Hematopoietic multipotent progenitor cell treated with erythropoietin and hydrocortisone succinate and interleukin-3 and kit ligand, for 4 days (in vitro differentiated cells): ENCODE results near the gene CCDC50.

Experiments used
- DNase-seq: peaks from one replicate; pipeline ENCODE4 v3.0.0-alpha.2; 2015

The CCDC50 gene

DNA sequence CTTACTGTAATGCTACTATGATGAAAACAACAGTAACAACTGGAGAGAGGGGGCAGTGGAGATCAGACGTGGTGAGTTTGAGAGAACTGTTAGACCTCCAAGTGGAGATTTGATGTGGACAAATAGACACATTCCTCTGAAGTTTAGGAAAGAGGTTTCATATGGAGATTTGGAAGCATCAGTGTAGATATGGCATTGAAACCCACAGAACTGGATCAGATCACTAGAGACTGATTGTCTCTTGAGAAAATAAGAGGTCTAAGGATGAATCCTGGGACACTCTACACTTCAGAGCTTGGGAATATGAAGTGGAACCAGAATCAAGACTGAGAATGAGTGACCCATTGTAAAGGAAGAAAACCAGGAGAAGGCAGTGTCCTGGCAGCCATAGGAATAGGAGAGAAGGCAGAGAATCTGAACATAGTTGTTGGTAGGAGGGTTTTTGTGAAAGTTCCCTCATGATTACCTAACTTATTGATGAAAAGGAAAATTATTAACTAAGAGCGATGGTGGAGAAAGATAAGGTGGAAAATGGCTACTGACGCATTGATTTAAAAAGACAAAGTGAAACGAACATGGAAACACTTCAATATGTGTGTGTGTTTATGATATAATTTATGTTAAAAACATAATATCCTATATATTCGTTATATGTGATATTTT lies 102.1 kb downstream of the CCDC50 start:
- no peak for DNase-seq

DNA sequence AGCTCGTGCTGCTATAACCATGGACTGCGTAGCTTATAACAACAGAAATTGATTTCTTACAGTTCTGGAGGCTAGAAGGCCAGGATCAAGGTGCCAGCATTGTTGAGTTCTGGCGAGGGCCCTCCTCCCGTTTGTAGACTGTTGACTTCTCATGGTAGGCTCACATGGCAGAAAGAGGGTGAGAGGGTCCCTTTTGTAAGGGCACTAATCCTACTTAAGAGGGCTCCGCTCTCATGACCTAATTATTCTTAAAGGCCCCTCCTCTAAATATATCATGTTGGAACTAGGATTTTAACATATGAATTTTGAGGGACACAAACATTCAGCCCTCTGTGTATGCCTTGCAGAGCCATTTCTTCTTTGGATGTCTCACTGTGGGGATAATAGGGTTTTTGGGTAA lies 103.0 kb downstream of the CCDC50 start:
- DNase-seq: no peak

DNA sequence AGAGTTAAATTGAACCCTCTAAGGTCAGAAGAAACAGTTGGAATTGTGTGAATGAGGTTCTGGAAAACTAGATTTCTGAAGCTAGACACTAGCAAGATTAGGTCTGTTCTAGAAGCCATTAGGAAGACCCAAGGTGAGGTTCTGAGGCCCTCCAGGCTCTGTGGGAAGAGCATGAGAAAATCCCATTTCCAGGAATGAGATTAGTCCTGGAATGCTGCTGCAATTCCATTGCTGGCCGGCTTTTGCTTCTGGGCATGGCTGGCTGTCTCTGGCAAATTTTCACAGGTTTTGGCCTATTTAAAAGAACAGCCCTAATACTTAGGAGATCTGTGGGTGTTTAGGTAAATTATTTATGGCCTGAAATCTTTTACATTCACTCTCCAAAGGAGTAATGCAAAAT lies 104.8 kb downstream of the CCDC50 start:
- DNase-seq: no peak

DNA sequence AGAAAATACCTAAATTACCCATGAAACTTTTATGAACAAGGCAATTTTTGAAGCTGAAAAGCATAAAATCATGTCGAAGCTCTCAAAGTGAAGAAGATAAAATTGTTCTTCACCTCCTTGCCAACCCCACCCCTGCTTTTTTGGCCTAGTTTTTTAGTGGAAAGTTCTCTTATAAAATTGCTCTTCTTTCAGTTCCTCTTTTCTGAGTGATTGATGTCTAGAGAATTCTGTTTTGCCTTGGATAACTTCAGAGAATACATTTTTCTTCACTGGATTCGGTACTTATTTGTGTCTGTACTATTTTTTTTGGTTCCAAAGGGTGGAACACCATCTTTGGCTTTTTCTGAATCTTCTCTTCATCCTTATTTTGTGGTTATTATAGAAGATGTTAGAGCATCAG lies 106.8 kb downstream of the CCDC50 start:
- no peak for DNase-seq

DNA sequence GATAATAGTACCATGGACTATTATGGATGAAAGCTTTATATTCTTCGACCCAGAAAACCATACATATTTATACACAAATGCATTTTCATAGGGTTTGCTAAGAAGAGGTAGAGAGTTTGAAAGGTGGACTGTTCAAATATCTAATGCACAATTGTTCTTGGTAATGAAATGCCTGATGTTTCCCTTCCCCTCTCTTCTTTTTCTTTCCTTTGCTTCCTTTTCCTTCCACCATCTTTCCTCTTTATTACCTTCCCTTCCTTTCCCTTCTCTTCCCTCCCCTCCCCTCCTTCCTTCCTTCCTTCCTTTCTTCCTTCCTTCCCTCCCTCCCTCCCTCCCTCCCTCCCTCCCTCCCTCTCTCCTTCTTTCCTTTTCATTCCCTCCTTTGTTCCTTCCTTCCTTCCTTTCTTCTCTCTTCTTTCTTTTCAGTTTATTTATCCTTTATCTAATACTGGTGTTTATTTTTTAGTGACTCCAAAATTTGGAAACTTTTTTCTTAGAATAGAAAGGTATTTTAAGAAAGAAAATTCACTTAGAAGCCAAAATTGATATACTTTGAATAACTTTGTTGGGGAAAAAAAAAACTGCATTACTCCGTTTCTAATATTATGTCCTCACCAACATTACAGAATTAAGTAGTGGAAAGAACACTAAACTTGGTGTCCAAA lies 109.1 kb downstream of the CCDC50 start:
- no peak for DNase-seq

DNA sequence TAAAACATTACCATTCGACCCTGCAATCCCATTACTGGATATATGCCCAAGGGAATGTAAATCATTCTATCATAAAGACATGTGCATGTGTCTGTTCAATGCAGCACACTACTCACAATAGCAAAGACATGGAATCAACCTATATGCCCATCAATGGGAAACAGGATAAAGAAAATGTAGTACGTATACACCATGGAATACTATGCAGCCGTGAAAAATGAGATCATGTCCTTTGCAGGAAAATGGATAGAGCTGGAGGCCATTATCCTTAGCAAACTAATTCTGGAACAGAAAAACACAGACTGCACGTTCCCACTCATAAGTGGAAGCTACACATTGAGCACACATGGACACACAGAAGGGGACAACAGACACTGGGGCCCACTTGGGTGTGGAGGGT lies 111.3 kb downstream of the CCDC50 start:
- no peak for DNase-seq

DNA sequence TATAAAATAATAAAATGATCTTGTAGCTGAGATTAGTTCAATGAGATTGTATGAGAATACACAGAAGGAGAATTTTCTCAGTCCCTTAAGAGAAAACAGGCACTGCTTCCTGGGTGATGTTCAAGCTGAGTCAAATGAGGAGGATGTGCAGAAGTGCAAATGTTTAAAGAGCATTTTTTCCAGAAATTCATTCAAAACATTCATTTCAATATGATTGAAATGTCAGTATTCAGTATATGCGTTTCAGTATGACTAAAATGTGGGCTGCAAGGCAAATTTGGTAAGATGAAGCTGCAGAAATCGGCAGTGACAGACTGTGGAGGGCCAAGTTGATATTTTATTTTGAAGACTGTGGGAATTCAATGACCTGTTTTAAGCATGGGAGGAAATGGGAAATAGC lies 112.5 kb downstream of the CCDC50 start:
- DNase-seq: no peak

DNA sequence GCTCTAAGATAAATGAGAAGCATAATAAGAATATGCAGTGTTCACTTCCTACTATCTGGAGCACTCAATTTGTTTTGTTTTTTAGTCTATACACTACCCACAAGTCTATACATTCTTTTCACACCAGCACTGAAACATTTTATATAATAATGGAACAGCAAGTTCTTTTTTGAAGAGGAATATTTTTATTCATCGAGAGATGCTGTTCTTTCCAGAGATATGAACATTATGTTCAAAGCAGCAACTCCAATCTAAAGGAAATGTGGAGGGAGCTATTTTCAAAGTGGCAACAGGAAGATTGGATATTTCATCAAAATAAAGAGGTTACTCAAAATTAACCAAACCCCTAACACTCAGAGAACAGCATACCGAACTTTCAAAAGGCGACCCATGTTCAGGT lies 115.4 kb downstream of the CCDC50 start:
- no peak for DNase-seq
